Progenitor cell of endocrine pancreas (in vitro differentiated cells): Measurements from ENCODE around the gene GLMN. TPM values are rescaled to one million over a fixed set of nuclear protein-coding genes. Genes with fewer than 3 reads are reported as not detected.
A peak's percentile ranks its signal among the peaks of the same experiment; 100 is the strongest.

Experiments used
- DNase-seq: peaks from one replicate; pipeline ENCODE4 v3.0.0; 2021; ENCODE audit warnings: low spot score; ENCODE audit not compliant: unreplicated experiment
- H3K27ac Mint-ChIP-seq: 2 replicates; pipeline ENCODE4 v1.8.0; 2021; ENCODE audit warnings: mild to moderate bottlenecking, moderate library complexity, mixed read lengths
- H3K27me3 Mint-ChIP-seq: 2 replicates; pipeline ENCODE4 v1.8.0; 2021; ENCODE audit warnings: mixed read lengths
- H3K36me3 Mint-ChIP-seq: 2 replicates; pipeline ENCODE4 v1.8.0; 2022; ENCODE audit warnings: mixed read lengths; ENCODE audit not compliant: insufficient read depth
- H3K4me1 Mint-ChIP-seq: 2 replicates; pipeline ENCODE4 v1.8.0; 2021; ENCODE audit warnings: low read depth, mixed read lengths
- H3K4me3 Mint-ChIP-seq: 2 replicates; pipeline ENCODE4 v1.8.0; 2021; ENCODE audit warnings: low read depth, mild to moderate bottlenecking, moderate library complexity, mixed read lengths
- H3K9me3 Mint-ChIP-seq: 2 replicates; pipeline ENCODE4 v1.8.0; 2021; ENCODE audit warnings: low read depth, mixed read lengths
- CTCF ChIP-seq: fragments of 200-600 bp; sonication (generic); IDR thresholded peaks from one replicate; pipeline ENCODE4 v1.5.0; 2021; ENCODE audit warnings: antibody characterized with exemption, mild to moderate bottlenecking; ENCODE audit not compliant: unreplicated experiment
- total RNA-seq: library from RNA; stranded (reverse); gene quantifications from 2 replicates; pipeline ENCODE4 v1.2.1, GENCODE V29; 2021

Gene GLMN
- total RNA-seq, 1 donor from 2014 or later, result 18.2 TPM

GRCh38 chr1:92310185-92310597, 11.4 kb upstream of the GLMN start:
- Mint-ChIP-seq H3K9me3 (no peaks in the 10 kb centered on the region), H3K4me1 (no peaks in the 10 kb centered on the region), H3K27ac (no peak overlapping the region), H3K27me3 (no peaks in the 10 kb centered on the region), H3K4me3 (no peak overlapping the region), H3K36me3 (peaks cover 27% of the 10 kb centered on the region)
- no peak for DNase-seq
- peak; percentile 72 for TF ChIP-seq CTCF

GRCh38 chr1:92307980-92308379, 9.2 kb upstream of the GLMN start:
- no peak overlapping the region for H3K4me3 Mint-ChIP-seq
- H3K27ac Mint-ChIP-seq, result no peak overlapping the region
- TF ChIP-seq CTCF, result no peak
- DNase-seq, result no peak
- peaks cover 24% of the 10 kb centered on the region for H3K36me3 Mint-ChIP-seq
- H3K27me3 Mint-ChIP-seq, result no peaks in the 10 kb centered on the region
- H3K4me1 Mint-ChIP-seq, result no peaks in the 10 kb centered on the region
- H3K9me3 Mint-ChIP-seq, result no peaks in the 10 kb centered on the region

GRCh38 chr1:92306020-92306419, 7.2 kb upstream of the GLMN start:
- Mint-ChIP-seq H3K27ac (no peak overlapping the region), H3K4me3 (no peak overlapping the region), H3K36me3 (peaks cover 19% of the 10 kb centered on the region), H3K27me3 (no peaks in the 10 kb centered on the region), H3K4me1 (no peaks in the 10 kb centered on the region), H3K9me3 (no peaks in the 10 kb centered on the region)
- no peak for DNase-seq
- TF ChIP-seq CTCF, result no peak

GRCh38 chr1:92301021-92301420, 2.2 kb upstream of the GLMN start:
- TF ChIP-seq CTCF, result no peak
- H3K36me3 Mint-ChIP-seq, result peaks cover 15% of the 10 kb centered on the region
- no peaks in the 10 kb centered on the region for H3K27me3 Mint-ChIP-seq
- H3K4me1 Mint-ChIP-seq, result peaks cover 15% of the 10 kb centered on the region
- H3K27ac Mint-ChIP-seq, result no peak overlapping the region
- H3K4me3 Mint-ChIP-seq, result no peak overlapping the region
- no peaks in the 10 kb centered on the region for H3K9me3 Mint-ChIP-seq
- DNase-seq, result no peak

GRCh38 chr1:92299477-92300150, 827 bp upstream of the GLMN start:
- peaks cover 17% of the 10 kb centered on the region for H3K36me3 Mint-ChIP-seq
- no peak for DNase-seq

More at GRCh38 chr1:92299477-92300150, 827 bp upstream of the GLMN start:
- Mint-ChIP-seq H3K27me3 (no peaks in the 10 kb centered on the region), H3K9me3 (no peaks in the 10 kb centered on the region), H3K4me1 (peaks cover 15% of the 10 kb centered on the region), H3K27ac (peak overlapping the region; percentile 100), H3K4me3 (peak overlapping the region; percentile 98)
- no peak for TF ChIP-seq CTCF
